Endothelial cell of umbilical vein (primary cell): ENCODE results near the gene NUP62.

Experiments
- CTCF ChIP-seq, 2 donors: IDR thresholded peaks; 1 replicate in 1 of 2; 2 replicates in 1 of 2; pipeline ENCODE4 v1.5.1; 2011; ENCODE audit warnings: low read length in 2 of 2, mild to moderate bottlenecking in 2 of 2, moderate library complexity in 2 of 2, control low read depth in 1 of 2, inconsistent platforms in 1 of 2, low read depth in 1 of 2; ENCODE audit not compliant: insufficient read depth in 1 of 2; ENCODE audit errors: extremely low read depth in 1 of 2
- EZH2 ChIP-seq: IDR thresholded peaks from 2 replicates; pipeline ENCODE4 v1.6.1; 2012; ENCODE audit warnings: borderline replicate concordance, low read depth, mild to moderate bottlenecking, moderate library complexity, low read length, inconsistent platforms; ENCODE audit not compliant: severe bottlenecking
- FOS ChIP-seq: IDR thresholded peaks from 2 replicates; pipeline ENCODE4 v1.6.1; 2011; ENCODE audit warnings: mild to moderate bottlenecking, low read length, moderate library complexity, borderline replicate concordance; ENCODE audit not compliant: insufficient read depth
- JUN ChIP-seq: IDR thresholded peaks from 2 replicates; pipeline ENCODE4 v1.6.1; 2011; ENCODE audit warnings: borderline replicate concordance, low read depth; ENCODE audit not compliant: insufficient read length, insufficient read depth
- POLR2A ChIP-seq: IDR thresholded peaks from 2 replicates; pipeline ENCODE4 v1.6.1; 2012; ENCODE audit warnings: low read depth, mild to moderate bottlenecking, control low read depth, low read length
- POLR2AphosphoS5 ChIP-seq: IDR thresholded peaks from 2 replicates; pipeline ENCODE4 v1.6.1; 2012; ENCODE audit warnings: low read depth, mild to moderate bottlenecking, control low read depth, low read length, moderate library complexity; ENCODE audit not compliant: insufficient read depth
- TF ChIP-seq, protein P1 (sequence below): IDR thresholded peaks from 2 replicates; pipeline ENCODE4 v1.6.1; 2011; ENCODE audit not compliant: insufficient read depth, insufficient read length

DNA sequence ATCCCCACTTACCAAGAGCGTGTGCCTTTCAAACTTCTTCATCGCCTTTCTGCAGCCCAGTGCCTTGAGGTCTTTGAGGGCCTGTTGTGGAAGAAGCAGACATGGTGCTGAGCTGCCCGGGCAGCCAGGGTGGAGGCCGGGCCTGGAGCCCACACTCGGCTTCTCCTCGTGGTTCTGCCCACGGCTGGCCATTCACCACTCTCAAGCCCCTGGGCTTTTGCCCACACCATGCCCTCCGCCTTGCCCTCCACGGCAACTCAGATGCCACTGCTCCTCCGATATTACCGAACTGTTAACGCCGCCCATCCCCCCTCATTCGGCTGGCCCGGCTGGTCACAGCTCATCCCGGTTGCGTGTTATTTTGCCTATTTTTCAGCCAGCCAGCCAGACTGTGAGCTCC, 37.9 kb downstream of the NUP62 start:
- TF ChIP-seq POLR2AphosphoS5 (no peak), CTCF (IDR thresholded peaks at IDR 0.05; ENCODE audit: extremely low read depth in 1 of 2, insufficient read depth in 1 of 2, low read depth in 1 of 2, low read length in 2 of 2) (no peak), POLR2A (no peak), FOS (no peak), EZH2 (no peak), JUN (no peak)
- TF ChIP-seq, protein P1, sequence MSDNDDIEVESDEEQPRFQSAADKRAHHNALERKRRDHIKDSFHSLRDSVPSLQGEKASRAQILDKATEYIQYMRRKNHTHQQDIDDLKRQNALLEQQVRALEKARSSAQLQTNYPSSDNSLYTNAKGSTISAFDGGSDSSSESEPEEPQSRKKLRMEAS: no peak
